ENCODE measurements around the gene CNTLN. TPM values are rescaled to one million over a fixed set of nuclear protein-coding genes. Genes with fewer than 3 reads are reported as not detected.

CNTLN gene
- total and polyA plus RNA-seq, 2 donors (not counting 1 experiment from before 2014, with no cell fraction given): 0.30 to 0.94 TPM

DNA sequence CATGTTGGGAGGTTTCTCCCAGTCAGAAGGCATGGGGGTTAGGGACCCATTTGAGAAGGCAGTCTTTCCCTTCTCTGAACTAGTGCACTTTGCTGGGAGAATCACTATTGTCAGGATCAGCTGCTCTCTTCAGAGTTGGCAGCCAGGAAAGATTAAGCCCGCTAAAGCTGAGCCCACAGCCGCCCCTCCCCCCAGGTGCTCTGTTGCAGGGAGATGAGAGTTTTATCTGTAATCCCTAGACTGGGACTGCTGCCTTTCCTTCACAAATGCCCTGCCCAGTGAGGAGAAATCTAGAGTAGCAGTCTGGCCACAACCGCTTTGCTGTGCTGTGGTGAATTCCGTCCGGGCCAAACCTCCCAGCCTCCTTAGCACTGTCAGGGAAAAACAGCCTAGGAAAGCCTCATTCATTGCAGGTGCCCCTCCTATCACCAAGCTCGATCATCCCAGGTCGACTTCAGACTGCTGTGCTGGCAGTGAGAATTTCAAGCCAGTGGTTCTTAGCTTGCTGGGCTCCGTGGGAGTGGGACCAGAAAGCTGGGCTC, 69.8 kb downstream of the CNTLN start:
- Histone ChIP-seq H3K79me2 (ENCODE audit: control insufficient read depth, insufficient read depth, low read length) (no peaks in the 10 kb centered on the region), H3K4me2 (replicated peaks; ENCODE audit: low read depth, low read length, poor library complexity, severe bottlenecking) (no peak overlapping the region), H3K9me3 (ENCODE audit: control extremely low read depth in 1 of 3, control insufficient read depth in 2 of 3, insufficient read depth in 1 of 3, low read length in 2 of 3) (peaks cover 0 to 8% (median 0%) of the 10 kb centered on the region in 3 donors), H3K36me3 (replicated peaks in 1 of 2; ENCODE audit: control extremely low read depth in 1 of 2, control insufficient read depth in 1 of 2, extremely low read depth in 1 of 2, insufficient read depth in 2 of 2, low read length in 1 of 2) (no peaks in the 10 kb centered on the region), H2AFZ (ENCODE audit: insufficient read depth, low read depth, low read length, poor library complexity, severe bottlenecking) (no peak overlapping the region), H4K20me1 (ENCODE audit: control insufficient read depth, insufficient read depth, low read length, poor library complexity, severe bottlenecking) (no peaks in the 10 kb centered on the region), H3K4me3 (ENCODE audit: control extremely low read depth in 1 of 5, extremely low read depth in 1 of 5, insufficient read depth in 1 of 5, low read depth in 2 of 5, low read length in 4 of 5) (no peak overlapping the region), H3K27ac (ENCODE audit: low read length in 2 of 2) (no peak overlapping the region), H3K4me1 (ENCODE audit: control insufficient read depth in 2 of 2, insufficient read depth in 2 of 2, low read length in 2 of 2) (no peaks in the 10 kb centered on the region), H3K27me3 (replicated peaks in 1 of 4; ENCODE audit: control extremely low read depth in 1 of 4, control insufficient read depth in 3 of 4, insufficient read depth in 4 of 4, low read length in 3 of 4) (no peaks in the 10 kb centered on the region), H3K9ac (ENCODE audit: low read length) (no peak overlapping the region)
- intact Hi-C loops (cut with micrococcal nuclease): no loop called here
- 93% methylated on average over 8 of the region's 8 CpGs for WGBS (ENCODE audit: insufficient coverage)
- no peaks in the 10 kb centered on the region for H3K4me1 Mint-ChIP-seq
- ChIA-PET CTCF (no interaction called here), POLR2A (no interaction called here)
- no peak for TF ChIP-seq EZH2 (IDR thresholded peaks at IDR 0.05; ENCODE audit: borderline replicate concordance, insufficient read depth, low read depth, low read length, poor library complexity, severe bottlenecking)
- TF ChIP-seq, protein P1, sequence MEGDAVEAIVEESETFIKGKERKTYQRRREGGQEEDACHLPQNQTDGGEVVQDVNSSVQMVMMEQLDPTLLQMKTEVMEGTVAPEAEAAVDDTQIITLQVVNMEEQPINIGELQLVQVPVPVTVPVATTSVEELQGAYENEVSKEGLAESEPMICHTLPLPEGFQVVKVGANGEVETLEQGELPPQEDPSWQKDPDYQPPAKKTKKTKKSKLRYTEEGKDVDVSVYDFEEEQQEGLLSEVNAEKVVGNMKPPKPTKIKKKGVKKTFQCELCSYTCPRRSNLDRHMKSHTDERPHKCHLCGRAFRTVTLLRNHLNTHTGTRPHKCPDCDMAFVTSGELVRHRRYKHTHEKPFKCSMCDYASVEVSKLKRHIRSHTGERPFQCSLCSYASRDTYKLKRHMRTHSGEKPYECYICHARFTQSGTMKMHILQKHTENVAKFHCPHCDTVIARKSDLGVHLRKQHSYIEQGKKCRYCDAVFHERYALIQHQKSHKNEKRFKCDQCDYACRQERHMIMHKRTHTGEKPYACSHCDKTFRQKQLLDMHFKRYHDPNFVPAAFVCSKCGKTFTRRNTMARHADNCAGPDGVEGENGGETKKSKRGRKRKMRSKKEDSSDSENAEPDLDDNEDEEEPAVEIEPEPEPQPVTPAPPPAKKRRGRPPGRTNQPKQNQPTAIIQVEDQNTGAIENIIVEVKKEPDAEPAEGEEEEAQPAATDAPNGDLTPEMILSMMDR (IDR thresholded peaks at IDR 0.05): no peak
- H3K27me3 Mint-ChIP-seq: no peaks in the 10 kb centered on the region
- no peak for ATAC-seq (ENCODE audit: low read depth)
- peaks cover 2% of the 10 kb centered on the region for H3K9me3 Mint-ChIP-seq (ENCODE audit: insufficient read depth)
- no peak overlapping the region for H3K27ac Mint-ChIP-seq
- no peak overlapping the region for H3K4me3 Mint-ChIP-seq
- no peak for DNase-seq

DNA sequence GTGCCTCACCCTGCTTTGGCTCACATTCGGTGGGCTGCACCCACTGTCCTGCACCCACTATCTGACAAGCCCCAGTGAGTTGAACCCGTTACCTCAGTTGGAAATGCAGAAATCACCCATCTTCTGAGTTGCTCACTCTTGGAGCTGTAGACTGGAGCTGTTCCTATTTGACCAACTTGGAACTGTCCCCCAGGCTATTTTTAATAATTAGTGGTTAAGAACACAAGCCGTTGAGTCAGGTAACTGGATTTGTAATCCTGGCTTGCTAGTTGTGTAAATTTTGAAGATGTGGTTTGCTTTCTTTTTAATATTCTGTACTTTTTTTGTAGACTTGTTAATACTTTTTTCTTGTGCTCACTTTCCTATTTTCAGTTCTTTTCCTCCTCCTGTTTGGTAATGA, 81.2 kb downstream of the CNTLN start:
- TF ChIP-seq, protein P1 (IDR thresholded peaks at IDR 0.05): no peak
- no peak for TF ChIP-seq EZH2 (IDR thresholded peaks at IDR 0.05; ENCODE audit: borderline replicate concordance, insufficient read depth, low read depth, low read length, poor library complexity, severe bottlenecking)
- no peak overlapping the region for H3K4me3 Mint-ChIP-seq
- POLR2A ChIA-PET: no interaction called here
- H3K27ac ChIP-seq (ENCODE audit: low read length in 2 of 2): no peak overlapping the region
- H3K4me3 ChIP-seq (ENCODE audit: control extremely low read depth in 1 of 5, extremely low read depth in 1 of 5, insufficient read depth in 1 of 5, low read depth in 2 of 5, low read length in 4 of 5): no peak overlapping the region
- H3K27me3 ChIP-seq (replicated peaks in 1 of 4; ENCODE audit: control extremely low read depth in 1 of 4, control insufficient read depth in 3 of 4, insufficient read depth in 4 of 4, low read length in 3 of 4): no peaks in the 10 kb centered on the region
- no peak overlapping the region for H3K9ac ChIP-seq (ENCODE audit: low read length)
- ATAC-seq (ENCODE audit: low read depth): no peak
- H3K36me3 ChIP-seq (replicated peaks in 1 of 2; ENCODE audit: control extremely low read depth in 1 of 2, control insufficient read depth in 1 of 2, extremely low read depth in 1 of 2, insufficient read depth in 2 of 2, low read length in 1 of 2): no peaks in the 10 kb centered on the region
- H3K27ac Mint-ChIP-seq: no peak overlapping the region
- H3K4me1 ChIP-seq (ENCODE audit: control insufficient read depth in 2 of 2, insufficient read depth in 2 of 2, low read length in 2 of 2): no peaks in the 10 kb centered on the region
- intact Hi-C loops (cut with micrococcal nuclease): no loop called here
- H3K4me2 ChIP-seq (replicated peaks; ENCODE audit: low read depth, low read length, poor library complexity, severe bottlenecking): no peak overlapping the region
- no peak overlapping the region for H2AFZ ChIP-seq (ENCODE audit: insufficient read depth, low read depth, low read length, poor library complexity, severe bottlenecking)
- no peaks in the 10 kb centered on the region for H4K20me1 ChIP-seq (ENCODE audit: control insufficient read depth, insufficient read depth, low read length, poor library complexity, severe bottlenecking)
- peaks cover 9% of the 10 kb centered on the region for H3K9me3 Mint-ChIP-seq (ENCODE audit: insufficient read depth)
- no peaks in the 10 kb centered on the region for H3K4me1 Mint-ChIP-seq
- H3K9me3 ChIP-seq (ENCODE audit: control extremely low read depth in 1 of 3, control insufficient read depth in 2 of 3, insufficient read depth in 1 of 3, low read length in 2 of 3): peaks cover 0 to 6% (median 0%) of the 10 kb centered on the region in 3 donors
- WGBS (ENCODE audit: insufficient coverage): 60% methylated on average over 2 of the region's 3 CpGs
- H3K27me3 Mint-ChIP-seq: no peaks in the 10 kb centered on the region
- no peaks in the 10 kb centered on the region for H3K79me2 ChIP-seq (ENCODE audit: control insufficient read depth, insufficient read depth, low read length)
- no peak for DNase-seq
- CTCF ChIA-PET: no interaction called here
